ENCODE results near the gene EID2B. TPM values are rescaled to one million over a fixed set of nuclear protein-coding genes. Genes with fewer than 3 reads are reported as not detected.

Gene EID2B
- polyA plus RNA-seq, 2 of the 4 experiments (the other 2 are of a cell fraction) = 9.3 to 10.9 TPM

GRCh38 chr19:39501340-39501739 is 31.3 kb downstream of the EID2B start:
- Histone ChIP-seq H3K4me1 (peaks cover 21% of the 10 kb centered on the region), H3K4me2 (no peak overlapping the region), H3K27ac (no peak overlapping the region), H3K4me3 (no peak overlapping the region), H3K9me3 (peaks cover 1% of the 10 kb centered on the region)
- FAIRE-seq = no peak
- ATAC-seq = no peak
- ChIA-PET POLR2A (interaction anchor here (1.8 to 2.2 kb wide), 2 partner anchors 21 to 65 kb away, joined by 6 to 10 read pairs; partner anchors contain the start of genes RPS16 and TIMM50), CTCF (interaction anchor here (1.4 to 15.8 kb wide), 7 partner anchors 9 to 62 kb away, joined by 6 to 305 read pairs (median 69); partner anchors contain the start of genes EID2B, SELENOV and TIMM50)
- TF ChIP-seq RCOR1 (IDR thresholded peaks at IDR 0.05; ENCODE audit: low read depth, low read length) = no peak
- no peak for TF ChIP-seq NR3C1 (IDR thresholded peaks at IDR 0.05)
- no peak for TF ChIP-seq GATA3 (IDR thresholded peaks at IDR 0.05; ENCODE audit: borderline replicate concordance)
- no peak for TF ChIP-seq CTCF (IDR thresholded peaks at IDR 0.05)
- TF ChIP-seq FOSB (CRISPR knock-in tag; IDR thresholded peaks at IDR 0.05) = no peak
- TF ChIP-seq RFX5 (IDR thresholded peaks at IDR 0.05) = no peak
- TF ChIP-seq KDM1A (IDR thresholded peaks at IDR 0.05; ENCODE audit: low read depth) = no peak
- no peak for TF ChIP-seq E2F6 (IDR thresholded peaks at IDR 0.05; ENCODE audit: borderline replicate concordance, low read depth)
- DNase-seq (ENCODE audit: low read depth in 1 of 2, low spot score in 1 of 2) = no peak
- WGBS (ENCODE audit: missing lambda C conversion rate) = 66% methylated on average over 5 of the region's 5 CpGs

GRCh38 chr19:39500543-39500942 is 32.1 kb downstream of the EID2B start:
- ATAC-seq = no peak
- H3K4me3 ChIP-seq = no peak overlapping the region
- no peaks in the 10 kb centered on the region for H3K9me3 ChIP-seq
- TF ChIP-seq HOXB5 (CRISPR knock-in tag; IDR thresholded peaks at IDR 0.05) (no peak), POLR2AphosphoS2 (conservative IDR thresholded peaks at IDR 0.05; ENCODE audit: low read length) (no peak)
- FAIRE-seq = peak; percentile 18
- no peak for DNase-seq (ENCODE audit: low read depth in 1 of 2, low spot score in 1 of 2)
- POLR2A ChIA-PET = interaction anchor here (0.6 to 2.2 kb wide), 3 partner anchors 20 to 65 kb away, joined by 6 to 10 read pairs (median 6); partner anchors contain the start of genes RPS16 and TIMM50
- CTCF ChIA-PET = interaction anchor here (0.6 to 15.8 kb wide), 13 partner anchors 8 to 379 kb away, joined by 3 to 305 read pairs (median 4); partner anchors contain the start of genes EID2B, SELENOV and TIMM50
- no peak overlapping the region for H3K27ac ChIP-seq
- H3K4me2 ChIP-seq = no peak overlapping the region
- WGBS (ENCODE audit: missing lambda C conversion rate) = 39% methylated on average over 4 of the region's 4 CpGs
- peaks cover 21% of the 10 kb centered on the region for H3K4me1 ChIP-seq

- DNase-seq (ENCODE audit: low read depth in 1 of 2, low spot score in 1 of 2) = no peak
- H3K27ac ChIP-seq = no peak overlapping the region
- ATAC-seq = no peak
- H3K9me3 ChIP-seq = no peaks in the 10 kb centered on the region
- POLR2A ChIA-PET = interaction anchor here (0.6 to 2.2 kb wide), 3 partner anchors 19 to 64 kb away, joined by 6 to 10 read pairs (median 6); partner anchors contain the start of genes RPS16 and TIMM50
- TF ChIP-seq HOXA7 (CRISPR knock-in tag; IDR thresholded peaks at IDR 0.05) (no peak), KDM1A (IDR thresholded peaks at IDR 0.05; ENCODE audit: low read depth) (no peak), NPAS2 (CRISPR knock-in tag; IDR thresholded peaks at IDR 0.05; ENCODE audit: borderline replicate concordance) (no peak), RARB (CRISPR knock-in tag; IDR thresholded peaks at IDR 0.05) (no peak), HES2 (IDR thresholded peaks at IDR 0.05) (no peak), RNF2 (IDR thresholded peaks at IDR 0.05; ENCODE audit: borderline replicate concordance, low read depth) (no peak), USF2 (IDR thresholded peaks at IDR 0.05) (no peak), HEYL (CRISPR knock-in tag; IDR thresholded peaks at IDR 0.05) (no peak), E2F6 (IDR thresholded peaks at IDR 0.05; ENCODE audit: borderline replicate concordance, low read depth) (no peak), CHD4 (IDR thresholded peaks at IDR 0.05; ENCODE audit: borderline replicate concordance) (no peak), PHF8 (IDR thresholded peaks at IDR 0.05; ENCODE audit: borderline replicate concordance, low read depth) (no peak), EHMT2 (IDR thresholded peaks at IDR 0.05; ENCODE audit: low read depth) (no peak), HOXB13 (CRISPR knock-in tag; IDR thresholded peaks at IDR 0.05; ENCODE audit: low read depth) (no peak), CHD2 (IDR thresholded peaks at IDR 0.05; ENCODE audit: low read length, partially characterized antibody) (no peak), EP300 (IDR thresholded peaks at IDR 0.05) (no peak), FOSB (CRISPR knock-in tag; IDR thresholded peaks at IDR 0.05) (no peak), ATOH8 (CRISPR knock-in tag; IDR thresholded peaks at IDR 0.05; ENCODE audit: low read depth) (no peak), SMC3 (IDR thresholded peaks at IDR 0.05) (no peak), TP53 (CRISPR knock-in tag; IDR thresholded peaks at IDR 0.05) (no peak)
- no peak overlapping the region for H3K4me2 ChIP-seq
- CTCF ChIA-PET = interaction anchor here (0.6 to 15.8 kb wide), 13 partner anchors 8 to 172 kb away, joined by 3 to 305 read pairs (median 4); partner anchors contain the start of genes EID2B, SELENOV and TIMM50
- FAIRE-seq = peak; percentile 49
- no peak overlapping the region for H3K4me3 ChIP-seq
- WGBS (ENCODE audit: missing lambda C conversion rate) = 73% methylated on average over 8 of the region's 8 CpGs
- H3K4me1 ChIP-seq = peaks cover 21% of the 10 kb centered on the region
These were observed 32.7 kb downstream of the EID2B start for GRCh38 chr19:39499932-39500331.
